Fibroblast of villous mesenchyme (primary cell): ENCODE results near the gene CORO2A. TPM values are rescaled to one million over a fixed set of nuclear protein-coding genes. Genes with fewer than 3 reads are reported as not detected.

Source experiments
- DNase-seq: peaks from one replicate; pipeline ENCODE4 v3.0.0-alpha.2; 2010; ENCODE audit warnings: low read depth
- H3K4me3 ChIP-seq: 2 replicates; pipeline ENCODE4 v1.5.1; 2011; ENCODE audit warnings: low read depth, mild to moderate bottlenecking, low read length
- CTCF ChIP-seq: IDR thresholded peaks from 2 replicates; pipeline ENCODE4 v1.5.1; 2012; ENCODE audit warnings: low read depth, mild to moderate bottlenecking, low read length; ENCODE audit not compliant: insufficient read depth
- total RNA-seq: library from RNA; depleted of rRNA; stranded (reverse); fragments of >200 nt; gene quantifications from 2 replicates; pipeline ENCODE4 v1.2.3, GENCODE V29; 2012

Gene CORO2A
- total RNA-seq, 1 donor, result 2.2 TPM

- no peak overlapping the region for H3K4me3 ChIP-seq
- no peak for DNase-seq
- TF ChIP-seq CTCF, result no peak
These were observed 37.8 kb downstream of the CORO2A start for GRCh38 chr9:98154678-98155077.

- H3K4me3 ChIP-seq, result no peak overlapping the region
- no peak for TF ChIP-seq CTCF
- DNase-seq, result no peak
These were observed 39.9 kb downstream of the CORO2A start for GRCh38 chr9:98152526-98152925.

GRCh38 chr9:98150721-98151120 lies 41.7 kb downstream of the CORO2A start:
- no peak overlapping the region for H3K4me3 ChIP-seq
- no peak for DNase-seq
- no peak for TF ChIP-seq CTCF

GRCh38 chr9:98150164-98150563 lies 42.3 kb downstream of the CORO2A start:
- DNase-seq, result no peak

GRCh38 chr9:98149422-98149821 lies 43.0 kb downstream of the CORO2A start:
- DNase-seq, result no peak
- no peak overlapping the region for H3K4me3 ChIP-seq
- TF ChIP-seq CTCF, result no peak

More at GRCh38 chr9:98150164-98150563, 42.3 kb downstream of the CORO2A start:
- TF ChIP-seq CTCF, result no peak
- H3K4me3 ChIP-seq, result no peak overlapping the region

GRCh38 chr9:98148486-98148885 lies 44.0 kb downstream of the CORO2A start:
- no peak for DNase-seq
- TF ChIP-seq CTCF, result no peak
- H3K4me3 ChIP-seq, result no peak overlapping the region

- H3K4me3 ChIP-seq, result no peak overlapping the region
- TF ChIP-seq CTCF, result no peak
- no peak for DNase-seq
These were observed 44.9 kb downstream of the CORO2A start for GRCh38 chr9:98147582-98147981.
